Progenitor cell of endocrine pancreas (in vitro differentiated cells): ENCODE results near the gene PALLD. TPM values are rescaled to one million over a fixed set of nuclear protein-coding genes. Genes with fewer than 3 reads are reported as not detected.

ENCODE experiments used
- DNase-seq: peaks from one replicate; pipeline ENCODE4 v3.0.0; 2021; ENCODE audit warnings: low spot score; ENCODE audit not compliant: unreplicated experiment
- H3K27ac Mint-ChIP-seq: 2 replicates; pipeline ENCODE4 v1.8.0; 2021; ENCODE audit warnings: mild to moderate bottlenecking, moderate library complexity, mixed read lengths
- H3K27me3 Mint-ChIP-seq: 2 replicates; pipeline ENCODE4 v1.8.0; 2021; ENCODE audit warnings: mixed read lengths
- H3K36me3 Mint-ChIP-seq: 2 replicates; pipeline ENCODE4 v1.8.0; 2022; ENCODE audit warnings: mixed read lengths; ENCODE audit not compliant: insufficient read depth
- H3K4me1 Mint-ChIP-seq: 2 replicates; pipeline ENCODE4 v1.8.0; 2021; ENCODE audit warnings: low read depth, mixed read lengths
- H3K4me3 Mint-ChIP-seq: 2 replicates; pipeline ENCODE4 v1.8.0; 2021; ENCODE audit warnings: low read depth, mild to moderate bottlenecking, moderate library complexity, mixed read lengths
- H3K9me3 Mint-ChIP-seq: 2 replicates; pipeline ENCODE4 v1.8.0; 2021; ENCODE audit warnings: low read depth, mixed read lengths
- CTCF ChIP-seq: fragments of 200-600 bp; sonication (generic); IDR thresholded peaks from one replicate; pipeline ENCODE4 v1.5.0; 2021; ENCODE audit warnings: antibody characterized with exemption, mild to moderate bottlenecking; ENCODE audit not compliant: unreplicated experiment
- total RNA-seq: library from RNA; stranded (reverse); gene quantifications from 2 replicates; pipeline ENCODE4 v1.2.1, GENCODE V29; 2021

The PALLD gene
- total RNA-seq, 1 donor from 2014 or later, result 43.2 TPM

DNA sequence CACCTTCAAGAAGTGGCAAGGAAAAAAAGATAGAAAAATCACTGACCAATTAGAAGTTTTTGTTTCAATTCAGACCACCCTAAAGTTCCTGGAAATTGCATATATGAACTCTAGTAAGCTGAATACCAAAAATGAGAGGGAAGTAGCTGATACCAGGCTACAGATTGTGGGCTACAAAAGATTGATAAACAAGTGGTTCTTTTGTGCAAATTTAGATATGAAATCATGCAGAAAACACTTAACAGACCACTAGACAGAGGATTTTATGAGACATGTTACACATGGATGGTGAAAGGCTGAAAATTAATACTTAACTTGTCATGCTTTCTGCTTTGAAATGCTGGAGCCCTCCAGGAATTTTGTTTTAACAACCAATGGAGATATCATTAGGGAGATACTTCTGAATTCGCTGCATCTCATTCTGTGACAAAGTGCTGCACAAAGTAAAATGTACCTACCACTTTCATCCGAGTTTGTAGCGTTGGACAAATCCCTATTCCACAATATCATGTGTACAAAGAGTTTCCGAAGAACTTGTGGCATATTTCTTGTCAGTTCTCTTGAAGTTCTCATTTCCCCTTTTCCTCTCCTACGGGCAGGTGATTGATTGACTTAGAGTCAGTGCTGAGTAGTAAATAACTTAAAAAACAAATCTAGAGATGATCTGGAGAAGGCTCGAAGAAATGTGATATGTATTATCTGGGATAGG lies 235.0 kb downstream of the PALLD start:
- Mint-ChIP-seq H3K9me3 (peaks cover 3% of the 10 kb centered on the region), H3K36me3 (peaks cover 8% of the 10 kb centered on the region), H3K27me3 (peaks cover 8% of the 10 kb centered on the region), H3K4me1 (peaks cover 6% of the 10 kb centered on the region), H3K4me3 (no peak overlapping the region), H3K27ac (no peak overlapping the region)
- no peak for DNase-seq
- TF ChIP-seq CTCF, result no peak

- H3K9me3 Mint-ChIP-seq, result no peaks in the 10 kb centered on the region
- peaks cover 14% of the 10 kb centered on the region for H3K4me1 Mint-ChIP-seq
- H3K4me3 Mint-ChIP-seq, result no peak overlapping the region
- H3K36me3 Mint-ChIP-seq, result peaks cover 1% of the 10 kb centered on the region
- H3K27me3 Mint-ChIP-seq, result peaks cover 8% of the 10 kb centered on the region
- TF ChIP-seq CTCF, result no peak
- DNase-seq, result no peak
- no peak overlapping the region for H3K27ac Mint-ChIP-seq
Observed at GRCh38 chr4:168732714-168733113, 235.9 kb downstream of the PALLD start.

DNA sequence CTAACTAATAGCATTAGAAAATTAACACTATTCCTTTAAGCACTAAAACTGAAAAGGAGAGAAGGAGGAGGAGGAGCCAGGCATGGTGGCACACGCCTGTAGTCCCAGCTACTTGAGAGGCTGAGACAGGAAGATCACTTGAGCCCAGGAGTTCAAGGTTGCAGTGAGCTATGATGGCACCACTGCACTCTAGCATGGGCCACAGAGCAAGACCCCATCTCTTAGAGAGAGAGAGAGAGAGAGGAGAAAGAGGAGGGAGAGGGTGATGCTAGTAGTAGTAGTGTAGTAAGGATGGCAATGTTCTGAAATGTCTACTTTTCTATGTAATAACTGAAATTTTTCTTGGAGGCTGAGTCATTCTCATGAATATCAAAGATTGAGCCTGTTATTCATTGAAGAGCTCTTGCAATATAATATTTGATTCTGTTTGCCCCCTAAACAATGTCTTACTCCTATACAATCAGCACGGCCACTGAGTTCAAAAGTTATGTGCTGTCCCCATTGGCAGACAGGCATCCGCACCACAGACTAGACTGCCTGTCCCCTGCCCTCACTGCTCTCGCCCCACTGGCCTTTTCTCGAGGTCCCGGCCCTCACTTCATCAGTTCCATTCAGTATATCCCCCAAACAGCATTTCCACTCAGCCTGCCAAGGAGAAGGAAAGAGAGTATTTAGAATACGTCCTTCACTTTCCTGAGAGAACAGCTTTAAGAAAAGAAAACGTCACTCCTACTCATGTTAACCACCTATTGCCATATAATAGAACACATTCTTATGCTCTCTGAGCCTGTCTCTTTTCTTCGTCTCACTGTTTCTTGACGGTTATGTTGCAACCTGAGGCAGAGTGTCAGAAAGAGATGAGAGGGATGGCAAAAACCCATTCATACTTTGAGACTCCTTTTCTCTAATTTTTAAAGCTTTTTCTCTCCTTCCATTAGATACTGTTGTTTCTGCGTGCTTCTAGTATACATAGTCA lies 238.1 kb downstream of the PALLD start:
- peaks cover 18% of the 10 kb centered on the region for H3K4me1 Mint-ChIP-seq
- no peaks in the 10 kb centered on the region for H3K9me3 Mint-ChIP-seq
- peaks cover 8% of the 10 kb centered on the region for H3K27me3 Mint-ChIP-seq
- no peak overlapping the region for H3K27ac Mint-ChIP-seq
- no peak for TF ChIP-seq CTCF
- no peaks in the 10 kb centered on the region for H3K36me3 Mint-ChIP-seq
- no peak overlapping the region for H3K4me3 Mint-ChIP-seq
- no peak for DNase-seq

GRCh38 chr4:168735735-168736134 lies 238.9 kb downstream of the PALLD start:
- peaks cover 18% of the 10 kb centered on the region for H3K4me1 Mint-ChIP-seq
- H3K27ac Mint-ChIP-seq, result no peak overlapping the region
- no peaks in the 10 kb centered on the region for H3K36me3 Mint-ChIP-seq
- H3K4me3 Mint-ChIP-seq, result no peak overlapping the region
- DNase-seq, result no peak
- H3K27me3 Mint-ChIP-seq, result peaks cover 8% of the 10 kb centered on the region
- H3K9me3 Mint-ChIP-seq, result no peaks in the 10 kb centered on the region
- TF ChIP-seq CTCF, result no peak
